HepG2 (cell line): Measurements from ENCODE around the gene RASSF9. TPM values are rescaled to one million over a fixed set of nuclear protein-coding genes. Genes with fewer than 3 reads are reported as not detected.

ENCODE experiments used
- ATAC-seq: fragments of 200-7000 bp; cut with Tn5 transposase; 3 replicates; pipeline ENCODE4 v1.9.1; 2020; ENCODE audit warnings: mild to moderate bottlenecking, moderate library complexity
- BruUV-seq: library from RNA; stranded (reverse); fragments of 400-500 nt; replicated peaks from 2 replicates; lab custom pipeline; 2021; lab: Mats Ljungman, UMichigan
- CTCF ChIA-PET: fragments of 300-600 bp; formaldehyde crosslinking; extraction: SDS; loops from one replicate; lab custom pipeline; 2021; ENCODE audit warnings: low total read pairs, inconsistent platforms, low intra/inter-chr PET ratio; lab: Yijun Ruan, JAX
- POLR2A ChIA-PET: fragments of 350-600 bp; sonication (Branson Sonifier 250); formaldehyde crosslinking; loops from one replicate; lab custom pipeline; 2020; ENCODE audit warnings: antibody characterized with exemption, inconsistent platforms; lab: Yijun Ruan, JAX
- DNase-seq: peaks from one replicate; pipeline ENCODE4 v3.0.0-alpha.2; 2015; ENCODE audit warnings: low spot score
- FAIRE-seq: peaks from 3 replicates; lab custom pipeline; 2011; peaks lifted over from hg19 to GRCh38; lab: Jason Lieb, UNC
- H2AFZ ChIP-seq: one replicate; pipeline ENCODE4 v1.6.1; 2011; ENCODE audit warnings: low read length, inconsistent platforms
- H3K27ac ChIP-seq: fragments of 300-600 bp; 3 replicates; pipeline ENCODE4 v1.8.0; 2011; ENCODE audit warnings: mixed run types, mild to moderate bottlenecking, mixed read lengths, low read length, inconsistent platforms; ENCODE audit not compliant: insufficient read depth; ENCODE audit errors: extremely low read length
- H3K27me3 ChIP-seq, 2 experiments: fragments of 200-600 bp in 1 of 2; 2 replicates in 1 of 2; 3 replicates in 1 of 2; pipeline versions ENCODE4 v1.6.0 to v1.8.0; 2011; ENCODE audit warnings: low read length in 2 of 2, mild to moderate bottlenecking in 2 of 2, moderate library complexity in 2 of 2, inconsistent platforms in 1 of 2; ENCODE audit not compliant: insufficient read depth in 2 of 2, control insufficient read depth in 1 of 2
- H3K36me3 ChIP-seq, 2 experiments: fragments of 200-600 bp in 1 of 2; replicated peaks in 1 of 2; 2 replicates in 1 of 2; 3 replicates in 1 of 2; pipeline versions ENCODE4 v1.5.1 to v1.8.0; 2011; ENCODE audit warnings: low read length in 2 of 2, inconsistent platforms in 1 of 2; ENCODE audit not compliant: insufficient read depth in 2 of 2, control insufficient read depth in 1 of 2
- H3K4me1 ChIP-seq: 2 replicates; pipeline ENCODE4 v1.5.1; 2012; ENCODE audit warnings: low read length, inconsistent platforms; ENCODE audit not compliant: insufficient read depth
- H3K4me2 ChIP-seq: 2 replicates; pipeline ENCODE4 v1.6.0; 2011; ENCODE audit warnings: low read depth, low read length, inconsistent platforms
- H3K4me3 ChIP-seq, 3 experiments: fragments of 200-600 bp in 1 of 3; sonication (generic), shearing (Covaris generic) in 1 of 3; replicated peaks in 1 of 3; 2 replicates each; pipeline ENCODE4 v1.5.1; 2011 to 2016; ENCODE audit warnings: low read length in 3 of 3, inconsistent platforms in 2 of 3, low read depth in 2 of 3, mild to moderate bottlenecking in 2 of 3, control low read depth in 1 of 3, mixed read lengths in 1 of 3; ENCODE audit not compliant: insufficient read depth in 1 of 3
- H3K79me2 ChIP-seq: one replicate; pipeline ENCODE4 v1.6.1; 2011; ENCODE audit warnings: low read length, inconsistent platforms; ENCODE audit not compliant: insufficient read depth
- H3K9ac ChIP-seq: 2 replicates; pipeline ENCODE4 v1.6.0; 2011; ENCODE audit warnings: mild to moderate bottlenecking, low read depth, low read length, inconsistent platforms; ENCODE audit not compliant: insufficient read depth
- H3K9me3 ChIP-seq: 2 replicates; pipeline ENCODE4 v1.5.1; 2012; ENCODE audit warnings: mild to moderate bottlenecking, low read length
- H4K20me1 ChIP-seq: 2 replicates; pipeline ENCODE4 v1.6.0; 2011; ENCODE audit warnings: inconsistent platforms, mild to moderate bottlenecking, low read length, moderate library complexity; ENCODE audit not compliant: insufficient read depth
- GPN1 ChIP-seq: sonication (generic); formaldehyde crosslinking; IDR thresholded peaks from 2 replicates; pipeline ENCODE4 v1.5.1; 2020; ENCODE audit warnings: missing genetic modification reagents, borderline replicate concordance
- MTERF4 ChIP-seq: sonication (generic); formaldehyde crosslinking; IDR thresholded peaks from 2 replicates; pipeline ENCODE4 v1.8.0; 2023; ENCODE audit warnings: mild to moderate bottlenecking, missing genetic modification reagents
- ZNF501 ChIP-seq: sonication (generic); formaldehyde crosslinking; IDR thresholded peaks from 2 replicates; pipeline ENCODE4 v1.5.1; 2020; ENCODE audit warnings: mild to moderate bottlenecking, moderate library complexity, missing genetic modification reagents
- ZNF687 ChIP-seq: sonication (generic); formaldehyde crosslinking; IDR thresholded peaks from 2 replicates; pipeline ENCODE4 v1.5.1; 2020; ENCODE audit warnings: mild to moderate bottlenecking, missing genetic modification reagents, moderate library complexity
- WGBS: methylation state at CpG from one replicate; pipeline ENCODE4 v1.1.6; 2017; ENCODE audit warnings: low lambda C conversion rate; 5-methylcytosine and 5-hydroxymethylcytosine counted together
- in situ Hi-C: cut with HindIII; loops from 2 replicates; pipeline ENCODE4 v1.10.0; 2017; ENCODE audit warnings: low pct_unique_long_range_greater_than_20kb; ENCODE audit not compliant: extremely low pct_ligation_motif_present
- intact Hi-C: fragments of 100-400 bp; cut with micrococcal nuclease; formaldehyde crosslinking; loops from one replicate; pipeline ENCODE4 v1.10.0; 2022; ENCODE audit not compliant: unreplicated experiment
- polyA plus RNA-seq, 8 experiments: library from polyadenylated mRNA; depleted of rRNA in 3 of 8; stranded (reverse) in 7 of 8; unstranded in 1 of 8; fragments of >200 nt; fragmentation: Illumina TruSeq in 4 of 8; extraction: Trizol in 4 of 8; gene quantifications; 2 replicates each; pipeline versions ENCODE4 v1.2.1 to v1.2.3, GENCODE V29; 2011 to 2016; ENCODE audit warnings: low read depth in 4 of 8, missing spikeins in 1 of 8, mixed read lengths in 1 of 8; ENCODE audit not compliant: insufficient read depth in 1 of 8
- total RNA-seq, 5 experiments: library from RNA; depleted of rRNA; stranded (reverse); fragments of >200 nt; fragmentation: Illumina TruSeq; extraction: Trizol; gene quantifications; 2 replicates each; pipeline ENCODE4 v1.2.3, GENCODE V29; 2016; ENCODE audit warnings: low read depth in 1 of 5
- TF ChIP-seq, protein P1 (sequence below): sonication (generic); formaldehyde crosslinking; IDR thresholded peaks from 2 replicates; pipeline ENCODE4 v1.8.1; 2023; ENCODE audit warnings: mild to moderate bottlenecking, missing genetic modification reagents

RASSF9 gene
- total and polyA plus RNA-seq, 2 of the 13 experiments (the other 11 are each of a cell fraction or from before 2014, with no cell fraction given), result not detected

- TF ChIP-seq, protein P1, sequence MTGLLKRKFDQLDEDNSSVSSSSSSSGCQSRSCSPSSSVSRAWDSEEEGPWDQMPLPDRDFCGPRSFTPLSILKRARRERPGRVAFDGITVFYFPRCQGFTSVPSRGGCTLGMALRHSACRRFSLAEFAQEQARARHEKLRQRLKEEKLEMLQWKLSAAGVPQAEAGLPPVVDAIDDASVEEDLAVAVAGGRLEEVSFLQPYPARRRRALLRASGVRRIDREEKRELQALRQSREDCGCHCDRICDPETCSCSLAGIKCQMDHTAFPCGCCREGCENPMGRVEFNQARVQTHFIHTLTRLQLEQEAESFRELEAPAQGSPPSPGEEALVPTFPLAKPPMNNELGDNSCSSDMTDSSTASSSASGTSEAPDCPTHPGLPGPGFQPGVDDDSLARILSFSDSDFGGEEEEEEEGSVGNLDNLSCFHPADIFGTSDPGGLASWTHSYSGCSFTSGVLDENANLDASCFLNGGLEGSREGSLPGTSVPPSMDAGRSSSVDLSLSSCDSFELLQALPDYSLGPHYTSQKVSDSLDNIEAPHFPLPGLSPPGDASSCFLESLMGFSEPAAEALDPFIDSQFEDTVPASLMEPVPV, result no peak
- no peak for TF ChIP-seq ZNF687
- no peak for TF ChIP-seq MTERF4 (CRISPR knock-in tag)
- TF ChIP-seq ZNF501, result no peak
- no peak for TF ChIP-seq GPN1 (CRISPR knock-in tag)
- Histone ChIP-seq H3K36me3 (no peaks in the 10 kb centered on the region), H3K4me2 (no peak overlapping the region), H3K4me3 (no peak overlapping the region), H3K27me3 (no peaks in the 10 kb centered on the region), H3K9ac (no peak overlapping the region), H3K27ac (no peak overlapping the region), H2AFZ (no peak overlapping the region), H3K4me1 (peaks cover 1% of the 10 kb centered on the region; the same call in 1 of the 2 replicates), H3K9me3 (no peaks in the 10 kb centered on the region), H3K79me2 (no peaks in the 10 kb centered on the region), H4K20me1 (no peaks in the 10 kb centered on the region)
- ChIA-PET CTCF (no interaction called here), POLR2A (no interaction called here)
- intact Hi-C loops, result no loop called here
- ATAC-seq, result no peak
- no peak for FAIRE-seq
- BruUV-seq, result no TSS peak
- WGBS, result 43% methylated on average over 3 of the region's 3 CpGs
- in situ Hi-C loops, result no loop called here
- no peak for DNase-seq
These were observed 13.1 kb upstream of the RASSF9 start for GRCh38 chr12:85849344-85849743.
